Thyroid gland (tissue), 4 donors: Measurements from ENCODE around the gene ST7.

Source experiments
- CTCF ChIP-seq, 6 experiments: fragments of 200-600 bp in 3 of 6; fragments of 450-650 bp in 3 of 6; sonication (generic) in 3 of 6; IDR thresholded peaks; one replicate each; pipeline ENCODE4 v1.5.1; 2016 to 2019; ENCODE audit warnings: antibody characterized with exemption in 6 of 6, mild to moderate bottlenecking in 2 of 6, inconsistent platforms in 1 of 6, moderate library complexity in 1 of 6
- POLR2A ChIP-seq, 2 donors: fragments of 450-650 bp; IDR thresholded peaks; one replicate each; pipeline ENCODE4 v1.6.1; 2017; ENCODE audit warnings: antibody characterized with exemption in 2 of 2, mild to moderate bottlenecking in 2 of 2, moderate library complexity in 1 of 2

DNA sequence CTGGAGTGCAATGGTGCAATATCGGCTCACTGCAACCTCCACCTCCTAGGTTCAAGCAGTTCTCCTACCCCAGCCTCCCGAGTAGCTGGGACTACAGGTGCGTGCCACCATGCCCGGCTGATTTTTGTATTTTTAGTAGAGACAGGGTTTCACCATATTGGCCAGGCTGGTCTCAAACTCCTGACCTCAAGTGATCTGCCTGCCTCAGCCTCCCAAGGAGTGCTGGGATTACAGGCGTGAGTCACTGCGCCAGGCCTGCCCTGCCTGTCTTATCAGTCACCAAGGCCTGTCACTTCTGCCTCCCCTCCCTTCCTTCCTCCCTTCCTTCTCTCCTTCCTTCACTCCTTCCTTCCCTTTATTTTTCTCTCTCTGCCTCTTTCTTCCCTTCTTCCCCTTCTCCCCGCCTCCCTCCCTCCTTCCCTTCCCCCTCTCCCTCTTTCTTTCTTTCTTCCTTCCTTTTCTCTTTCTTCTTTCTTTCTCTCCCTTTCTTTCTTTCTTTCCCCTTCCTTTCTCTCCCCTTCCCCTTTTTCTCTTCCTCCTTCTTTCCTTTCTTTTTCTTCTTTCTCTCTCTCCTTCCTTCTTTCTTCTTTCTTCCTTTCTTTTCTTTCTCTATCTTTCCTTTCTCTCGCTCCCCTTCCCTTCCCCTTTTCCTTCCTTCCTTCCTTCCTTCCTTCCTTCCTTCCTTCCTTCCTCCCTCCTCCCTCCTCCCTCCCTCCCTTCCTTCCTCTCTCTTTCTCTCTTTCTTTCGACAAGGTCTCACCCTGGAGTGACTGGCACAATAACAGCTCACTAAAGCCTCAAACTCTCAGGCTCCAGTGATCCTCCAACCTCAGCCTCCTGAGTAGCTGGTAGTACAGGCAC, 3.1 kb upstream of the ST7 start:
- TF ChIP-seq CTCF (IDR thresholded peaks at IDR 0.05) (no peak), POLR2A (IDR thresholded peaks at IDR 0.05) (no peak)
